Fibroblast of pulmonary artery (primary cell): ENCODE data around the gene PSME2.

Experiments
- DNase-seq: peaks from one replicate; pipeline ENCODE4 v3.0.0-alpha.2; 2010; ENCODE audit warnings: low read depth
- H3K4me3 ChIP-seq: replicated peaks from 2 replicates; pipeline ENCODE4 v1.5.1; 2011; ENCODE audit warnings: low read depth, mild to moderate bottlenecking, control low read depth, low read length, moderate library complexity
- CTCF ChIP-seq: IDR thresholded peaks from 2 replicates; pipeline ENCODE4 v1.5.1; 2011; ENCODE audit warnings: mild to moderate bottlenecking, control low read depth, low read length, inconsistent platforms; ENCODE audit errors: missing control alignments

PSME2 gene

GRCh38 chr14:24095271-24096068 is 50.9 kb downstream of the PSME2 start:
- peak; percentile 33 for DNase-seq
- no peak for TF ChIP-seq CTCF
- peak overlapping the region; percentile 72 for H3K4me3 ChIP-seq

- DNase-seq = no peak
- TF ChIP-seq CTCF = no peak
- peak overlapping the region; percentile 72 for H3K4me3 ChIP-seq
Measured at GRCh38 chr14:24094841-24095270, 51.6 kb downstream of the PSME2 start.

GRCh38 chr14:24093901-24094840 is 52.2 kb downstream of the PSME2 start, which contains the start of gene PCK2:
TSS of gene PCK2 (plus strand) at chr14:24094311. CDS start at chr14:24094406, 95 bp downstream.
- TF ChIP-seq CTCF = no peak
- peak within 1 kb of the TSS; percentile 72 for H3K4me3 ChIP-seq
- peak; percentile 88 for DNase-seq
